Measurements from ENCODE around the gene CHMP2B. TPM values are rescaled to one million over a fixed set of nuclear protein-coding genes. Genes with fewer than 3 reads are reported as not detected.

Gene CHMP2B
- total and polyA plus RNA-seq, 9 of the 15 experiments (the other 6 are each of a cell fraction or from before 2014, with no cell fraction given), result 7.4 to 17.7 (median 10.6) TPM

DNA sequence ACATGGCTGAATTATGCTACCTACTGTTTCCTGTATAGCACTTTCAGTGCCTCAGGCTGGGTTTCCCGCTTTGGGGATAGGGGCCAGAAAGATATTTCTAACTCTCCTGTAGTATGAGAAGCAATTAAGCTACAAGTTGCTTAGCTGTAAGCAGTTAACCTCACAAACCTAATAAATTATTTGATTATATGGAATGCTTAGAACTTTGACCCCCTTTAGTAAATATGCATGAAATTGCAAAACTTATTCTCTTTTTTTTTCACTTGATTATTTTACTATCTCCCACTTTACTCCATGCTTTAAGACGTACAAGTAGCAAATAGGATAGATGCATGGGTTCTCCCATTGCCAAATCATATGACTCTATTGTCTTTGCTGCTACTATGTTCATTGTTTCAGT is 27.5 kb upstream of the CHMP2B start (continued):
- TF ChIP-seq NCOA1 (IDR thresholded peaks at IDR 0.05; ENCODE audit: low read depth), result no peak
- TF ChIP-seq, protein P1, sequence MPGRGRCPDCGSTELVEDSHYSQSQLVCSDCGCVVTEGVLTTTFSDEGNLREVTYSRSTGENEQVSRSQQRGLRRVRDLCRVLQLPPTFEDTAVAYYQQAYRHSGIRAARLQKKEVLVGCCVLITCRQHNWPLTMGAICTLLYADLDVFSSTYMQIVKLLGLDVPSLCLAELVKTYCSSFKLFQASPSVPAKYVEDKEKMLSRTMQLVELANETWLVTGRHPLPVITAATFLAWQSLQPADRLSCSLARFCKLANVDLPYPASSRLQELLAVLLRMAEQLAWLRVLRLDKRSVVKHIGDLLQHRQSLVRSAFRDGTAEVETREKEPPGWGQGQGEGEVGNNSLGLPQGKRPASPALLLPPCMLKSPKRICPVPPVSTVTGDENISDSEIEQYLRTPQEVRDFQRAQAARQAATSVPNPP (IDR thresholded peaks at IDR 0.05; ENCODE audit: borderline replicate concordance, insufficient read depth, insufficient read length), result no peak
- no peak for TF ChIP-seq SMAD4 (CRISPR knock-in tag; conservative IDR thresholded peaks at IDR 0.05)
- TF ChIP-seq ZKSCAN1 (IDR thresholded peaks at IDR 0.05; ENCODE audit: low read depth, low read length), result no peak
- no peak for TF ChIP-seq ZNF253 (CRISPR knock-in tag; conservative IDR thresholded peaks at IDR 0.05)
- TF ChIP-seq SMAD1 (IDR thresholded peaks at IDR 0.05; ENCODE audit: low read depth, low read length, partially characterized antibody), result no peak

DNA sequence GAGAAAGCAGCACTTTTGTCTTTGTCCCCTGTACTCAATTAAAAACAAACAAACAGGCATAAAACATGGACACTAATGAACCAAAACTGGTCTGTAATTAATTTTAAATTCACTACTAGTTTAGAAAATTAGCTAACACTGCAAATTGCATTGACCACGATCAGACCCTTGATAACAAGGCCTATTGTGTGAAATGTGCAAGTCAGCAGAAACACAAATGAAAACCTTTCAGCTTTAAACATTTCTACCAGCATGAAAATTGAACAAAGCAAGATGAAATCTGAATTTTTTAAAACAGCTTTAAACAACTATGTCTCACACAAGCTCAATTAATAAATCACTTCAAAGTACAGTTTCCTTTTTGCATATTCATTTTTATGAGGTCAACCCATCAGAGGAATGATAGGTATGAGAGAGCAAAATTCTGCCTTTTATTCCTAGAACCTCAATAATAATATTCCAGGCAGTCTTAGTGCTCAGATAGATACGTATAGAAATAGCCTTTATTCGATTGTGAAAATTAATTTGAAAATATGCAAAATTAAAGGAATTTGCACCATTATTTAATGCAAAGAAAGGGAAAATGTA is 27.0 kb upstream of the CHMP2B start:
- Histone ChIP-seq H3K36me3 (ENCODE audit: control insufficient read depth, insufficient read depth, low read length) (no peaks in the 10 kb centered on the region), H3K27me3 (ENCODE audit: control insufficient read depth in 2 of 2, insufficient read depth in 2 of 2, low read length in 2 of 2) (no peaks in the 10 kb centered on the region), H3K9me1 (ENCODE audit: control insufficient read depth, insufficient read depth, low read length) (no peaks in the 10 kb centered on the region), H3K4me3 (no peak overlapping the region), H3K4me2 (ENCODE audit: insufficient read depth, low read length) (no peak overlapping the region), H4K20me1 (replicated peaks; ENCODE audit: control insufficient read depth, insufficient read depth, low read length) (no peaks in the 10 kb centered on the region), H3K9ac (ENCODE audit: insufficient read depth in 1 of 2, low read depth in 2 of 2, low read length in 2 of 2) (no peak overlapping the region), H3K9me3 (replicated peaks; ENCODE audit: control insufficient read depth, insufficient read depth, low read depth, low read length) (no peaks in the 10 kb centered on the region), H3K4me1 (replicated peaks in 1 of 2; ENCODE audit: control insufficient read depth in 2 of 2, insufficient read depth in 2 of 2, low read length in 2 of 2) (no peaks in the 10 kb centered on the region), H3K79me2 (ENCODE audit: control insufficient read depth, insufficient read depth, low read length) (no peaks in the 10 kb centered on the region), H3K27ac (ENCODE audit: extremely low read depth, low read depth, low read length) (no peak overlapping the region), H2AFZ (ENCODE audit: low read depth, low read length) (no peak overlapping the region)
- ChIA-PET CTCF (ENCODE audit: low intra/inter-chr PET ratio) (no interaction called here), POLR2A (no interaction called here)
- in situ Hi-C loops (cut with MboI) (no loop called here), intact Hi-C loops (cut with micrococcal nuclease) (no loop called here)
- BruUV-seq (replicated peaks), result no TSS peak
- no peak for ATAC-seq
- no peak for FAIRE-seq
- 0% methylated on average over 3 of the region's 3 CpGs for WGBS (ENCODE audit: insufficient coverage, low coverage, missing lambda C conversion rate)
- DNase-seq (ENCODE audit: extremely low read depth in 1 of 4, low spot score in 3 of 4), result no peak
- TF ChIP-seq C11orf30 (IDR thresholded peaks at IDR 0.05; ENCODE audit: low read depth) (peak; percentile 64), SRSF7 (optimal IDR thresholded peaks at IDR 0.05; ENCODE audit: low read depth, low read length) (no peak), MAFF (IDR thresholded peaks at IDR 0.05; ENCODE audit: low read length) (peak; percentile 75), E2F3 (CRISPR knock-in tag; IDR thresholded peaks at IDR 0.05) (no peak), DDX20 (tag; IDR thresholded peaks at IDR 0.05; ENCODE audit: low read depth) (no peak), MAFK (IDR thresholded peaks at IDR 0.05; ENCODE audit: low read length) (peak; percentile 72), MAFG (tag; conservative IDR thresholded peaks at IDR 0.05) (peak; percentile 78), ZNF398 (CRISPR knock-in tag; IDR thresholded peaks at IDR 0.05) (no peak), ZNF316 (IDR thresholded peaks at IDR 0.05) (peak; percentile 76), ZC3H11A (IDR thresholded peaks at IDR 0.05; ENCODE audit: low read depth, low read length) (no peak)

All from K562 (cell line).